GM23338 (cell line): Measurements from ENCODE around the gene SEPTIN7. TPM values are rescaled to one million over a fixed set of nuclear protein-coding genes. Genes with fewer than 3 reads are reported as not detected.

ENCODE experiments used
- ATAC-seq: fragments of 200-7000 bp; cut with Tn5 transposase; 3 replicates; pipeline ENCODE4 v1.9.1; 2020
- DNase-seq: peaks from one replicate; pipeline ENCODE4 v3.0.0-alpha.2; 2015; ENCODE audit warnings: low spot score
- H2AFZ ChIP-seq: fragments of 200-600 bp; sonication (generic); 2 replicates; pipeline ENCODE4 v1.8.0; 2016; ENCODE audit warnings: antibody characterized with exemption, mild to moderate bottlenecking, moderate library complexity
- H3F3A ChIP-seq: fragments of 200-600 bp; sonication (generic); replicated peaks from 2 replicates; pipeline ENCODE4 v1.8.0; 2017; ENCODE audit warnings: antibody characterized with exemption, mixed run types, low read depth
- H3K27ac ChIP-seq: fragments of 200-600 bp; sonication (generic); 2 replicates; pipeline ENCODE4 v1.6.1; 2016; ENCODE audit warnings: low read depth
- H3K27me3 ChIP-seq: fragments of 200-600 bp; sonication (generic); 2 replicates; pipeline ENCODE4 v1.8.0; 2016; ENCODE audit warnings: mild to moderate bottlenecking, mixed run types, moderate library complexity; ENCODE audit not compliant: insufficient read depth
- H3K36me3 ChIP-seq: fragments of 200-600 bp; sonication (generic); 2 replicates; pipeline ENCODE4 v1.8.0; 2016; ENCODE audit warnings: mild to moderate bottlenecking; ENCODE audit not compliant: insufficient read depth
- H3K4me1 ChIP-seq: fragments of 200-600 bp; sonication (generic); 2 replicates; pipeline ENCODE4 v1.8.0; 2016; ENCODE audit warnings: mild to moderate bottlenecking, moderate library complexity; ENCODE audit not compliant: insufficient read depth
- H3K4me2 ChIP-seq: fragments of 200-600 bp; sonication (generic); 2 replicates; pipeline ENCODE4 v1.7.1; 2017; ENCODE audit warnings: mixed run types
- H3K4me3 ChIP-seq: fragments of 200-600 bp; sonication (generic); 2 replicates; pipeline ENCODE4 v1.6.1; 2016; ENCODE audit warnings: mixed run types
- H3K79me2 ChIP-seq: fragments of 200-600 bp; sonication (generic); replicated peaks from 2 replicates; pipeline ENCODE4 v1.8.0; 2017; ENCODE audit warnings: mild to moderate bottlenecking; ENCODE audit not compliant: insufficient read depth
- H3K9me2 ChIP-seq: fragments of 200-600 bp; sonication (generic); 2 replicates; pipeline ENCODE4 v1.8.0; 2017; ENCODE audit not compliant: insufficient read depth
- H4K20me1 ChIP-seq: fragments of 200-600 bp; sonication (generic); replicated peaks from 2 replicates; pipeline ENCODE4 v1.8.0; 2017; ENCODE audit warnings: mild to moderate bottlenecking; ENCODE audit not compliant: insufficient read depth
- H3K27ac Mint-ChIP-seq: 2 replicates; pipeline ENCODE4 v1.8.0; 2020; ENCODE audit warnings: inconsistent platforms, mild to moderate bottlenecking, moderate library complexity, mixed read lengths
- H3K27me3 Mint-ChIP-seq: 3 replicates; pipeline ENCODE4 v1.8.0; 2022; ENCODE audit warnings: low read depth, mild to moderate bottlenecking, moderate library complexity, mixed read lengths, inconsistent platforms; ENCODE audit not compliant: insufficient read depth, poor library complexity
- H3K36me3 Mint-ChIP-seq: 3 replicates; pipeline ENCODE4 v1.8.0; 2021; ENCODE audit warnings: low read depth, mild to moderate bottlenecking, inconsistent platforms, moderate library complexity, mixed read lengths
- H3K4me1 Mint-ChIP-seq: 3 replicates; pipeline ENCODE4 v1.8.0; 2020; ENCODE audit warnings: mild to moderate bottlenecking, inconsistent platforms, mixed read lengths
- H3K4me3 Mint-ChIP-seq: 3 replicates; pipeline ENCODE4 v1.8.0; 2021; ENCODE audit warnings: moderate library complexity, mild to moderate bottlenecking, inconsistent platforms, mixed read lengths
- H3K9me3 Mint-ChIP-seq: 3 replicates; pipeline ENCODE4 v1.8.0; 2020; ENCODE audit warnings: moderate library complexity, mild to moderate bottlenecking, inconsistent platforms, mixed read lengths
- ETS1 ChIP-seq: IDR thresholded peaks from 2 replicates; pipeline ENCODE4 v1.6.1; 2016; ENCODE audit warnings: antibody characterized with exemption
- EZH2 ChIP-seq: fragments of 200-600 bp; sonication (generic); IDR thresholded peaks from one replicate; pipeline ENCODE4 v1.8.0; 2017; ENCODE audit warnings: antibody characterized with exemption, mild to moderate bottlenecking, low read depth; ENCODE audit not compliant: unreplicated experiment
- EZH2phosphoT487 ChIP-seq: fragments of 200-600 bp; sonication (generic); IDR thresholded peaks from one replicate; pipeline ENCODE4 v1.8.1; 2018; ENCODE audit warnings: antibody characterized with exemption; ENCODE audit not compliant: unreplicated experiment
- NANOG ChIP-seq: IDR thresholded peaks from 2 replicates; pipeline ENCODE4 v1.6.1; 2016; ENCODE audit warnings: antibody characterized with exemption, borderline replicate concordance
- POLR2AphosphoS5 ChIP-seq: IDR thresholded peaks from 2 replicates; pipeline ENCODE4 v1.6.1; 2016; ENCODE audit warnings: antibody characterized with exemption, low read depth
- ZNF114 ChIP-seq: fragments of 250-450 bp; sonication (Bioruptor Pico); IDR thresholded peaks from 2 replicates; pipeline ENCODE4 v1.5.0; 2020; ENCODE audit warnings: mild to moderate bottlenecking, moderate library complexity
- ZNF331 ChIP-seq: fragments of 250-450 bp; sonication (Bioruptor Pico); IDR thresholded peaks from 2 replicates; pipeline ENCODE4 v1.5.0; 2020; ENCODE audit warnings: low read depth, mild to moderate bottlenecking, moderate library complexity
- polyA plus RNA-seq: library from polyadenylated mRNA; unstranded; fragments of >200 nt; fragmentation: Nextera tagmentation; extraction: Ambion mirVana; gene quantifications from 2 replicates; pipeline ENCODE4 v1.2.1, GENCODE V29; 2016
- total RNA-seq: library from RNA; depleted of rRNA; stranded (reverse); fragments of >200 nt; shearing (Covaris generic); gene quantifications from 2 replicates; pipeline ENCODE4 v1.2.3, GENCODE V29; 2014

SEPTIN7 gene
- total and polyA plus RNA-seq, 2 experiments from 2014 or later = 210 to 499 TPM

- Mint-ChIP-seq H3K4me3 (no peak overlapping the region), H3K27ac (no peak overlapping the region)
- ATAC-seq = no peak
These were observed 19.6 kb upstream of the SEPTIN7 start for GRCh38 chr7:35781200-35781701.

GRCh38 chr7:35781767-35782515, 18.9 kb upstream of the SEPTIN7 start:
- H2AFZ ChIP-seq = no peak overlapping the region
- no peaks in the 10 kb centered on the region for H3K4me1 ChIP-seq
- H3K79me2 ChIP-seq = no peaks in the 10 kb centered on the region
- DNase-seq = no peak
- Mint-ChIP-seq H3K27me3 (no peaks in the 10 kb centered on the region), H3K36me3 (no peaks in the 10 kb centered on the region), H3K4me3 (no peak overlapping the region), H3K9me3 (no peaks in the 10 kb centered on the region), H3K4me1 (no peaks in the 10 kb centered on the region), H3K27ac (no peak overlapping the region)
- TF ChIP-seq NANOG (no peak), ZNF114 (CRISPR knock-in tag) (no peak), ETS1 (no peak), POLR2AphosphoS5 (no peak)
- H3K27ac ChIP-seq = no peak overlapping the region
- no peaks in the 10 kb centered on the region for H3F3A ChIP-seq
- H3K36me3 ChIP-seq = no peaks in the 10 kb centered on the region
- no peaks in the 10 kb centered on the region for H4K20me1 ChIP-seq
- no peak overlapping the region for H3K4me2 ChIP-seq
- ATAC-seq = no peak
- no peaks in the 10 kb centered on the region for H3K27me3 ChIP-seq
- no peak overlapping the region for H3K4me3 ChIP-seq
- H3K9me2 ChIP-seq = no peaks in the 10 kb centered on the region

More at GRCh38 chr7:35781200-35781701, 19.6 kb upstream of the SEPTIN7 start:
- Histone ChIP-seq H3K4me3 (no peak overlapping the region), H3K79me2 (no peaks in the 10 kb centered on the region), H2AFZ (no peak overlapping the region), H3F3A (no peaks in the 10 kb centered on the region), H4K20me1 (no peaks in the 10 kb centered on the region), H3K27me3 (no peaks in the 10 kb centered on the region), H3K36me3 (no peaks in the 10 kb centered on the region), H3K4me2 (no peak overlapping the region), H3K4me1 (no peaks in the 10 kb centered on the region), H3K9me2 (no peaks in the 10 kb centered on the region), H3K27ac (no peak overlapping the region)
- H3K36me3 Mint-ChIP-seq = no peaks in the 10 kb centered on the region
- TF ChIP-seq EZH2 = no peak
- no peak for TF ChIP-seq ZNF331 (CRISPR knock-in tag)
- TF ChIP-seq ETS1 = no peak
- TF ChIP-seq EZH2phosphoT487 = no peak
- no peak for TF ChIP-seq NANOG
- DNase-seq = no peak
- H3K4me1 Mint-ChIP-seq = no peaks in the 10 kb centered on the region
- H3K9me3 Mint-ChIP-seq = no peaks in the 10 kb centered on the region
- no peaks in the 10 kb centered on the region for H3K27me3 Mint-ChIP-seq
